ENCODE measurements around the gene SOX30. TPM values are rescaled to one million over a fixed set of nuclear protein-coding genes. Genes with fewer than 3 reads are reported as not detected.
A peak's percentile ranks its signal among the peaks of the same experiment; 100 is the strongest.

SOX30 gene
- total RNA-seq, 1 donor from 2014 or later: not detected

DNA sequence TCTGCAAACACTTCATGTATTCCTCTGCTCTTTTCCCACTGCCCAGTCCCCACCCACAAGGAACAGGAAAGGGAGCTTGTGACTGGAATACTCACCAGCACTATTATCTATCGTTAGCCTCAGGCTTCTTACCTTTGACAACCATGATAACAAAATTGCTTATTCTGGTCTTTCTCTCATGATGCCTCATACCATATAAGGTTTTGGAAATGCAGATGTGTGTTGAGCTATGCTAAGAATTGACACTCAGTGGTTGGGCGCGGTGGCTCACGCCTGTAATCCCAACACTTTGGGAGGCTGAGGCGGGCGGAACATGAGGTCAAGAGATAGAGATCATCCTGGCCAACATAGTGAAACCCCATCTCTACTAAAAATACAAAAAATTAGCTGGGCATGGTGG lies 25.4 kb downstream of the SOX30 start:
- no peak overlapping the region for H3K4me3 Mint-ChIP-seq
- H3K36me3 Mint-ChIP-seq (ENCODE audit: low read depth): no peaks in the 10 kb centered on the region
- no peaks in the 10 kb centered on the region for H3K4me1 Mint-ChIP-seq
- no peak for TF ChIP-seq CTCF (conservative IDR thresholded peaks at IDR 0.05)
- H3K9me3 Mint-ChIP-seq: peaks cover 3% of the 10 kb centered on the region
- H3K27ac Mint-ChIP-seq (ENCODE audit: unreplicated experiment): no peak overlapping the region
- no peak for DNase-seq (ENCODE audit: low read depth, low spot score)
- no peaks in the 10 kb centered on the region for H3K27me3 Mint-ChIP-seq (ENCODE audit: low read depth)

- Mint-ChIP-seq H3K36me3 (ENCODE audit: low read depth) (no peaks in the 10 kb centered on the region), H3K4me3 (no peak overlapping the region), H3K27me3 (ENCODE audit: low read depth) (no peaks in the 10 kb centered on the region)
Observed at GRCh38 chr5:157624144-157624543, 28.1 kb downstream of the SOX30 start.

GRCh38 chr5:157620776-157621175 lies 31.5 kb downstream of the SOX30 start:
- TF ChIP-seq CTCF (conservative IDR thresholded peaks at IDR 0.05): no peak
- no peak overlapping the region for H3K4me3 Mint-ChIP-seq
- H3K36me3 Mint-ChIP-seq (ENCODE audit: low read depth): no peaks in the 10 kb centered on the region
- no peaks in the 10 kb centered on the region for H3K27me3 Mint-ChIP-seq (ENCODE audit: low read depth)
- no peaks in the 10 kb centered on the region for H3K4me1 Mint-ChIP-seq
- H3K9me3 Mint-ChIP-seq: peaks cover 7% of the 10 kb centered on the region
- DNase-seq (ENCODE audit: low read depth, low spot score): no peak
- peak overlapping the region; percentile 28 for H3K27ac Mint-ChIP-seq (ENCODE audit: unreplicated experiment)

More at GRCh38 chr5:157624144-157624543, 28.1 kb downstream of the SOX30 start:
- TF ChIP-seq CTCF (conservative IDR thresholded peaks at IDR 0.05): no peak
- DNase-seq (ENCODE audit: low read depth, low spot score): no peak
- no peak overlapping the region for H3K27ac Mint-ChIP-seq (ENCODE audit: unreplicated experiment)
- peaks cover 7% of the 10 kb centered on the region for H3K9me3 Mint-ChIP-seq
- no peaks in the 10 kb centered on the region for H3K4me1 Mint-ChIP-seq

- no peak for TF ChIP-seq CTCF (conservative IDR thresholded peaks at IDR 0.05)
- DNase-seq (ENCODE audit: low read depth, low spot score): no peak
- no peaks in the 10 kb centered on the region for H3K27me3 Mint-ChIP-seq (ENCODE audit: low read depth)
- peaks cover 7% of the 10 kb centered on the region for H3K9me3 Mint-ChIP-seq
- no peak overlapping the region for H3K4me3 Mint-ChIP-seq
- H3K36me3 Mint-ChIP-seq (ENCODE audit: low read depth): no peaks in the 10 kb centered on the region
- H3K27ac Mint-ChIP-seq (ENCODE audit: unreplicated experiment): no peak overlapping the region
- no peaks in the 10 kb centered on the region for H3K4me1 Mint-ChIP-seq
Observed at GRCh38 chr5:157618191-157618765, 34.0 kb downstream of the SOX30 start.

DNA sequence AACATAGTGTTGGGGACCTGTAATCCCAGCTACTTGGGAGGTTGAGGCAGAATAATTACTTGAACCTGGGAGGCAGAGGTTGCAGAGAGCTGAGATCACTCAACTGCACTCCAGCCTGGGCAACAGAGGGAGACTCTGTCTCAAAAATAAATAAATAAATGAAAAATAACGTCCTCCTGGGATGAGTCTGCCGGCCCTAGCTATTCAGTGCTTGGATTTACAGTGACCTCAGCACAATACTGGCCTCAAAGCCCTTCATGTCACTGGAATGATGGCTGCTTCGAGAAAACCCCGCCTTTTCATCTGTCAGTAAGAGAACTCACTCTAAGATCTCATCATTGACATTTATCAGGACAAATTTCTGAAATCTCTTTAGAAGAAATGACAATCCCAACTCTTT lies 35.5 kb downstream of the SOX30 start:
- DNase-seq (ENCODE audit: low read depth, low spot score): no peak
- Mint-ChIP-seq H3K9me3 (peaks cover 5% of the 10 kb centered on the region), H3K36me3 (ENCODE audit: low read depth) (no peaks in the 10 kb centered on the region), H3K27me3 (ENCODE audit: low read depth) (no peaks in the 10 kb centered on the region), H3K4me1 (peaks cover 9% of the 10 kb centered on the region), H3K27ac (ENCODE audit: unreplicated experiment) (no peak overlapping the region), H3K4me3 (no peak overlapping the region)
- TF ChIP-seq CTCF (conservative IDR thresholded peaks at IDR 0.05): no peak
